ENCODE results near the gene KCTD16.

DNA sequence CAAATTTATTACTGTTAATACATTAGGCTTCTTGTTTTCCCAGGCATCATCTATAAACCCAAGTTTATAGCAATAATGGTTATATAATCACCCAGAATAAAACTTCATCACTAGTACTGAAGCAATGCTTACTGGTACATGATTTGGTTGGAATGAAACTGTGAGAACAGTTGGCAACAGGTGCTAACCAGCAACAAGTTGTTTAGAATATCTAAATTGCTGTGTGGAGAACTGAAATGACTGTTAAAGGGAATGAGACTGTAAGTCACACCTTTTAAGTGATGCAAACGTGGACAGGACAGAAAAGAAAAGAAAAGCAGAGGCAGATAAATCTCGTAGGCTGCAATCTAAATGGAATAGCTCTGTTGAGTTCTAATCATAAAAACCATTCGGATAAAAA is 2.7 kb upstream of the KCTD16 start:
- TF ChIP-seq, protein P1, sequence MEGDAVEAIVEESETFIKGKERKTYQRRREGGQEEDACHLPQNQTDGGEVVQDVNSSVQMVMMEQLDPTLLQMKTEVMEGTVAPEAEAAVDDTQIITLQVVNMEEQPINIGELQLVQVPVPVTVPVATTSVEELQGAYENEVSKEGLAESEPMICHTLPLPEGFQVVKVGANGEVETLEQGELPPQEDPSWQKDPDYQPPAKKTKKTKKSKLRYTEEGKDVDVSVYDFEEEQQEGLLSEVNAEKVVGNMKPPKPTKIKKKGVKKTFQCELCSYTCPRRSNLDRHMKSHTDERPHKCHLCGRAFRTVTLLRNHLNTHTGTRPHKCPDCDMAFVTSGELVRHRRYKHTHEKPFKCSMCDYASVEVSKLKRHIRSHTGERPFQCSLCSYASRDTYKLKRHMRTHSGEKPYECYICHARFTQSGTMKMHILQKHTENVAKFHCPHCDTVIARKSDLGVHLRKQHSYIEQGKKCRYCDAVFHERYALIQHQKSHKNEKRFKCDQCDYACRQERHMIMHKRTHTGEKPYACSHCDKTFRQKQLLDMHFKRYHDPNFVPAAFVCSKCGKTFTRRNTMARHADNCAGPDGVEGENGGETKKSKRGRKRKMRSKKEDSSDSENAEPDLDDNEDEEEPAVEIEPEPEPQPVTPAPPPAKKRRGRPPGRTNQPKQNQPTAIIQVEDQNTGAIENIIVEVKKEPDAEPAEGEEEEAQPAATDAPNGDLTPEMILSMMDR (conservative IDR thresholded peaks at IDR 0.05; ENCODE audit: low read depth in 2 of 2): no peak
- TF ChIP-seq POLR2AphosphoS5 (IDR thresholded peaks at IDR 0.05; ENCODE audit: low read depth): no peak
- TF ChIP-seq EZH2 (IDR thresholded peaks at IDR 0.05; ENCODE audit: low read depth, unreplicated experiment): no peak
- TF ChIP-seq EZH2phosphoT487 (IDR thresholded peaks at IDR 0.05; ENCODE audit: unreplicated experiment): no peak
- TF ChIP-seq, protein P2, sequence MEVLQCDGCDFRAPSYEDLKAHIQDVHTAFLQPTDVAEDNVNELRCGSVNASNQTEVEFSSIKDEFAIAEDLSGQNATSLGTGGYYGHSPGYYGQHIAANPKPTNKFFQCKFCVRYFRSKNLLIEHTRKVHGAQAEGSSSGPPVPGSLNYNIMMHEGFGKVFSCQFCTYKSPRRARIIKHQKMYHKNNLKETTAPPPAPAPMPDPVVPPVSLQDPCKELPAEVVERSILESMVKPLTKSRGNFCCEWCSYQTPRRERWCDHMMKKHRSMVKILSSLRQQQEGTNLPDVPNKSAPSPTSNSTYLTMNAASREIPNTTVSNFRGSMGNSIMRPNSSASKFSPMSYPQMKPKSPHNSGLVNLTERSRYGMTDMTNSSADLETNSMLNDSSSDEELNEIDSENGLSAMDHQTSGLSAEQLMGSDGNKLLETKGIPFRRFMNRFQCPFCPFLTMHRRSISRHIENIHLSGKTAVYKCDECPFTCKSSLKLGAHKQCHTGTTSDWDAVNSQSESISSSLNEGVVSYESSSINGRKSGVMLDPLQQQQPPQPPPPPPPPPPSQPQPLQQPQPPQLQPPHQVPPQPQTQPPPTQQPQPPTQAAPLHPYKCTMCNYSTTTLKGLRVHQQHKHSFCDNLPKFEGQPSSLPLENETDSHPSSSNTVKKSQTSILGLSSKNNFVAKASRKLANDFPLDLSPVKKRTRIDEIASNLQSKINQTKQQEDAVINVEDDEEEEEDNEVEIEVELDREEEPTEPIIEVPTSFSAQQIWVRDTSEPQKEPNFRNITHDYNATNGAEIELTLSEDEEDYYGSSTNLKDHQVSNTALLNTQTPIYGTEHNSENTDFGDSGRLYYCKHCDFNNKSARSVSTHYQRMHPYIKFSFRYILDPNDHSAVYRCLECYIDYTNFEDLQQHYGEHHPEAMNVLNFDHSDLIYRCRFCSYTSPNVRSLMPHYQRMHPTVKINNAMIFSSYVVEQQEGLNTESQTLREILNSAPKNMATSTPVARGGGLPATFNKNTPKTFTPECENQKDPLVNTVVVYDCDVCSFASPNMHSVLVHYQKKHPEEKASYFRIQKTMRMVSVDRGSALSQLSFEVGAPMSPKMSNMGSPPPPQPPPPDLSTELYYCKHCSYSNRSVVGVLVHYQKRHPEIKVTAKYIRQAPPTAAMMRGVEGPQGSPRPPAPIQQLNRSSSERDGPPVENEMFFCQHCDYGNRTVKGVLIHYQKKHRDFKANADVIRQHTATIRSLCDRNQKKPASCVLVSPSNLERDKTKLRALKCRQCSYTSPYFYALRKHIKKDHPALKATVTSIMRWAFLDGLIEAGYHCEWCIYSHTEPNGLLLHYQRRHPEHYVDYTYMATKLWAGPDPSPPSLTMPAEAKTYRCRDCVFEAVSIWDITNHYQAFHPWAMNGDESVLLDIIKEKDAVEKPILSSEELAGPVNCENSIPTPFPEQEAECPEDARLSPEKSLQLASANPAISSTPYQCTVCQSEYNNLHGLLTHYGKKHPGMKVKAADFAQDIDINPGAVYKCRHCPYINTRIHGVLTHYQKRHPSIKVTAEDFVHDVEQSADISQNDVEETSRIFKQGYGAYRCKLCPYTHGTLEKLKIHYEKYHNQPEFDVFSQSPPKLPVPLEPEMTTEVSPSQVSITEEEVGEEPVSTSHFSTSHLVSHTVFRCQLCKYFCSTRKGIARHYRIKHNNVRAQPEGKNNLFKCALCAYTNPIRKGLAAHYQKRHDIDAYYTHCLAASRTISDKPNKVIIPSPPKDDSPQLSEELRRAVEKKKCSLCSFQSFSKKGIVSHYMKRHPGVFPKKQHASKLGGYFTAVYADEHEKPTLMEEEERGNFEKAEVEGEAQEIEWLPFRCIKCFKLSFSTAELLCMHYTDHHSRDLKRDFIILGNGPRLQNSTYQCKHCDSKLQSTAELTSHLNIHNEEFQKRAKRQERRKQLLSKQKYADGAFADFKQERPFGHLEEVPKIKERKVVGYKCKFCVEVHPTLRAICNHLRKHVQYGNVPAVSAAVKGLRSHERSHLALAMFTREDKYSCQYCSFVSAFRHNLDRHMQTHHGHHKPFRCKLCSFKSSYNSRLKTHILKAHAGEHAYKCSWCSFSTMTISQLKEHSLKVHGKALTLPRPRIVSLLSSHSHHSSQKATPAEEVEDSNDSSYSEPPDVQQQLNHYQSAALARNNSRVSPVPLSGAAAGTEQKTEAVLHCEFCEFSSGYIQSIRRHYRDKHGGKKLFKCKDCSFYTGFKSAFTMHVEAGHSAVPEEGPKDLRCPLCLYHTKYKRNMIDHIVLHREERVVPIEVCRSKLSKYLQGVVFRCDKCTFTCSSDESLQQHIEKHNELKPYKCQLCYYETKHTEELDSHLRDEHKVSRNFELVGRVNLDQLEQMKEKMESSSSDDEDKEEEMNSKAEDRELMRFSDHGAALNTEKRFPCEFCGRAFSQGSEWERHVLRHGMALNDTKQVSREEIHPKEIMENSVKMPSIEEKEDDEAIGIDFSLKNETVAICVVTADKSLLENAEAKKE (CRISPR knock-in tag; IDR thresholded peaks at IDR 0.05): no peak
- TF ChIP-seq, protein P3, sequence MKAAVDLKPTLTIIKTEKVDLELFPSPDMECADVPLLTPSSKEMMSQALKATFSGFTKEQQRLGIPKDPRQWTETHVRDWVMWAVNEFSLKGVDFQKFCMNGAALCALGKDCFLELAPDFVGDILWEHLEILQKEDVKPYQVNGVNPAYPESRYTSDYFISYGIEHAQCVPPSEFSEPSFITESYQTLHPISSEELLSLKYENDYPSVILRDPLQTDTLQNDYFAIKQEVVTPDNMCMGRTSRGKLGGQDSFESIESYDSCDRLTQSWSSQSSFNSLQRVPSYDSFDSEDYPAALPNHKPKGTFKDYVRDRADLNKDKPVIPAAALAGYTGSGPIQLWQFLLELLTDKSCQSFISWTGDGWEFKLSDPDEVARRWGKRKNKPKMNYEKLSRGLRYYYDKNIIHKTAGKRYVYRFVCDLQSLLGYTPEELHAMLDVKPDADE (IDR thresholded peaks at IDR 0.05): no peak
- TF ChIP-seq, protein P4, sequence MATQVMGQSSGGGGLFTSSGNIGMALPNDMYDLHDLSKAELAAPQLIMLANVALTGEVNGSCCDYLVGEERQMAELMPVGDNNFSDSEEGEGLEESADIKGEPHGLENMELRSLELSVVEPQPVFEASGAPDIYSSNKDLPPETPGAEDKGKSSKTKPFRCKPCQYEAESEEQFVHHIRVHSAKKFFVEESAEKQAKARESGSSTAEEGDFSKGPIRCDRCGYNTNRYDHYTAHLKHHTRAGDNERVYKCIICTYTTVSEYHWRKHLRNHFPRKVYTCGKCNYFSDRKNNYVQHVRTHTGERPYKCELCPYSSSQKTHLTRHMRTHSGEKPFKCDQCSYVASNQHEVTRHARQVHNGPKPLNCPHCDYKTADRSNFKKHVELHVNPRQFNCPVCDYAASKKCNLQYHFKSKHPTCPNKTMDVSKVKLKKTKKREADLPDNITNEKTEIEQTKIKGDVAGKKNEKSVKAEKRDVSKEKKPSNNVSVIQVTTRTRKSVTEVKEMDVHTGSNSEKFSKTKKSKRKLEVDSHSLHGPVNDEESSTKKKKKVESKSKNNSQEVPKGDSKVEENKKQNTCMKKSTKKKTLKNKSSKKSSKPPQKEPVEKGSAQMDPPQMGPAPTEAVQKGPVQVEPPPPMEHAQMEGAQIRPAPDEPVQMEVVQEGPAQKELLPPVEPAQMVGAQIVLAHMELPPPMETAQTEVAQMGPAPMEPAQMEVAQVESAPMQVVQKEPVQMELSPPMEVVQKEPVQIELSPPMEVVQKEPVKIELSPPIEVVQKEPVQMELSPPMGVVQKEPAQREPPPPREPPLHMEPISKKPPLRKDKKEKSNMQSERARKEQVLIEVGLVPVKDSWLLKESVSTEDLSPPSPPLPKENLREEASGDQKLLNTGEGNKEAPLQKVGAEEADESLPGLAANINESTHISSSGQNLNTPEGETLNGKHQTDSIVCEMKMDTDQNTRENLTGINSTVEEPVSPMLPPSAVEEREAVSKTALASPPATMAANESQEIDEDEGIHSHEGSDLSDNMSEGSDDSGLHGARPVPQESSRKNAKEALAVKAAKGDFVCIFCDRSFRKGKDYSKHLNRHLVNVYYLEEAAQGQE (IDR thresholded peaks at IDR 0.05; ENCODE audit: unreplicated experiment): no peak
- no peak for TF ChIP-seq ZNF331 (CRISPR knock-in tag; IDR thresholded peaks at IDR 0.05; ENCODE audit: low read depth)
